Measurements from ENCODE around the gene RPS16. TPM values are rescaled to one million over a fixed set of nuclear protein-coding genes. Genes with fewer than 3 reads are reported as not detected.
A peak's percentile ranks its signal among the peaks of the same experiment; 100 is the strongest.

The RPS16 gene
- total and polyA plus RNA-seq, 9 of the 15 experiments (the other 6 are each of a cell fraction or from before 2014, with no cell fraction given) = 82.6 to 3,671 (median 2,204) TPM

GRCh38 chr19:39430675-39431593 is 4.8 kb downstream of the RPS16 start (continued):
- TF ChIP-seq AFF1 (IDR thresholded peaks at IDR 0.05; ENCODE audit: low read depth in 1 of 2, partially characterized antibody in 2 of 2) (peak in 1 of 2 experiments; percentile 33), PRMT5 (CRISPR knock-in tag; IDR thresholded peaks at IDR 0.05) (no peak), FOSL1 (tag; conservative IDR thresholded peaks at IDR 0.05) (peak; percentile 97), FOXP1 (CRISPR knock-in tag; IDR thresholded peaks at IDR 0.05) (peak; percentile 87), ZNF75A (CRISPR knock-in tag; IDR thresholded peaks at IDR 0.05) (0 out of 2 replicates have a peak, but pooled peaks have one; percentile 27), ZNF280A (IDR thresholded peaks at IDR 0.05; ENCODE audit: low read depth, partially characterized antibody) (no peak), ZNF639 (CRISPR knock-in tag; conservative IDR thresholded peaks at IDR 0.05 in 1 of 2, IDR thresholded peaks at IDR 0.05 in 1 of 2) (peak in 1 of 2 experiments; percentile 66; a peak in 2 of 4 replicates), MITF (IDR thresholded peaks at IDR 0.05) (peak; percentile 85)

All from K562 (cell line).